Caco-2 (cell line): ENCODE data around the gene SORT1. TPM values are rescaled to one million over a fixed set of nuclear protein-coding genes. Genes with fewer than 3 reads are reported as not detected.

Experiments
- BruUV-seq: library from RNA; stranded (reverse); fragments of 400-500 nt; replicated peaks from 2 replicates; lab custom pipeline; 2021; lab: Mats Ljungman, UMichigan
- CTCF ChIA-PET: fragments of 300-600 bp; sonication (Branson Sonifier 250); formaldehyde crosslinking; loops from one replicate; lab custom pipeline; 2022; ENCODE audit warnings: antibody characterized with exemption; lab: Charles Lee
- POLR2A ChIA-PET: fragments of 300-600 bp; sonication (Branson Sonifier 250); formaldehyde crosslinking; loops from one replicate; lab custom pipeline; 2022; ENCODE audit warnings: antibody characterized with exemption; lab: Charles Lee
- DNase-seq, 2 experiments: peaks; one replicate each; pipeline versions ENCODE4 v3.0.0 to v3.0.0-alpha.2; 2020 to 2022
- H3K27me3 ChIP-seq: replicated peaks from 2 replicates; pipeline ENCODE4 v1.6.0; 2011; ENCODE audit warnings: low read length; ENCODE audit not compliant: control insufficient read depth, insufficient read depth
- H3K36me3 ChIP-seq: 2 replicates; pipeline ENCODE4 v1.5.1; 2011; ENCODE audit warnings: low read length; ENCODE audit not compliant: control insufficient read depth, insufficient read depth
- H3K4me1 ChIP-seq: fragments of 250-450 bp; sonication (Bioruptor Pico); 2 replicates; pipeline ENCODE4 v1.5.1; 2020; ENCODE audit warnings: mild to moderate bottlenecking
- H3K4me3 ChIP-seq: 2 replicates; pipeline ENCODE4 v1.5.1; 2011; ENCODE audit warnings: low read depth, mild to moderate bottlenecking, control low read depth, low read length
- H3K9me3 ChIP-seq: fragments of 250-450 bp; sonication (Bioruptor Pico); 2 replicates; pipeline ENCODE4 v1.5.1; 2020; ENCODE audit warnings: mild to moderate bottlenecking, moderate library complexity
- H3K27ac Mint-ChIP-seq: one replicate; pipeline ENCODE4 v1.8.0; 2022; ENCODE audit warnings: mixed read lengths; ENCODE audit not compliant: unreplicated experiment
- H3K27me3 Mint-ChIP-seq: one replicate; pipeline ENCODE4 v1.8.0; 2022; ENCODE audit warnings: mixed read lengths; ENCODE audit not compliant: insufficient read depth, unreplicated experiment
- H3K36me3 Mint-ChIP-seq: one replicate; pipeline ENCODE4 v1.8.0; 2022; ENCODE audit warnings: mild to moderate bottlenecking, mixed read lengths; ENCODE audit not compliant: insufficient read depth, unreplicated experiment
- H3K4me1 Mint-ChIP-seq: one replicate; pipeline ENCODE4 v1.8.0; 2022; ENCODE audit warnings: low read depth, mixed read lengths; ENCODE audit not compliant: unreplicated experiment
- H3K4me3 Mint-ChIP-seq: one replicate; pipeline ENCODE4 v1.8.0; 2022; ENCODE audit warnings: mild to moderate bottlenecking, moderate library complexity, mixed read lengths; ENCODE audit not compliant: unreplicated experiment
- H3K9me3 Mint-ChIP-seq: one replicate; pipeline ENCODE4 v1.8.0; 2022; ENCODE audit warnings: mixed read lengths; ENCODE audit not compliant: unreplicated experiment
- CTCF ChIP-seq, 2 experiments: fragments of 200-600 bp in 1 of 2; IDR thresholded peaks; 1 replicate in 1 of 2; 2 replicates in 1 of 2; pipeline versions ENCODE4 v1.5.1 to v1.8.0; 2011 to 2022; ENCODE audit warnings: antibody characterized with exemption in 1 of 2, control low read depth in 1 of 2, inconsistent platforms in 1 of 2, low read depth in 1 of 2, low read length in 1 of 2, mild to moderate bottlenecking in 1 of 2, moderate library complexity in 1 of 2; ENCODE audit not compliant: insufficient read depth in 1 of 2, severe bottlenecking in 1 of 2, unreplicated experiment in 1 of 2
- intact Hi-C: fragments of 100-400 bp; cut with micrococcal nuclease; formaldehyde crosslinking; loops from one replicate; pipeline ENCODE4 v1.10.0; 2022; ENCODE audit not compliant: unreplicated experiment
- total RNA-seq: library from RNA; stranded (reverse); gene quantifications from 2 replicates; pipeline ENCODE4 v1.2.3, GENCODE V29; 2022

The SORT1 gene
- total RNA-seq, 1 experiment from 2014 or later: 67.1 TPM

DNA sequence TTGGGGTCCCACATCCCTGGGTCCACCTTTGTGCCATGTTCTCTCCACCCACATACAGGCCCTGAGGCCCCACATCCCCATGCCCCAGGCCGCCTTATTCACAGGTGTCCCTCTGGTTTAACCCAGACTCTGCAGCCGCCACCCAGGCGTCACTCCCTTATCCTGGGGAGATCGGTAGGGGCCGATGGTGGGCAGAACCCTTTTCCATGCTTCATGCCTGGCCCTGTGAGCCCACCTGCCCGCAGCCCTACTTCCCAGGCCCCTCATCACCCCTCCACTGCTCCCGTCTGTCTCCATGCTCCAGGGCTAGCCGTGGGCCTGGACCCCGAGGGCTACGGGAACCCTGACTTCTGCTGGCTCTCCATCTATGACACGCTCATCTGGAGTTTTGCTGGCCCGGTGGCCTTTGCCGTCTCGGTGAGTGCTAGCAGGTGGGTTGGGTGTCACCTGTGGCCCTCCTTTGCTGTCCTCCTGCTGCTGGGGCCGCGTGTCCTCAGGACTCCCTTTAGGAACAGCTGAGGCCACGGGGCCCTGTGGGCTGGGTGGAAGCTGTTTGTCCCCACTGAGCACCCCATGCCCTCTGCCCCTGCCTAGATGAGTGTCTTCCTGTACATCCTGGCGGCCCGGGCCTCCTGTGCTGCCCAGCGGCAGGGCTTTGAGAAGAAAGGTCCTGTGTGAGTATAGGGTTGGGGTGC, 126.9 kb downstream of the SORT1 start:
- peaks cover 33% of the 10 kb centered on the region for H3K4me1 ChIP-seq
- Mint-ChIP-seq H3K9me3 (no peaks in the 10 kb centered on the region), H3K27me3 (no peaks in the 10 kb centered on the region), H3K4me3 (no peak overlapping the region), H3K4me1 (peaks cover 13% of the 10 kb centered on the region), H3K27ac (no peak overlapping the region), H3K36me3 (peaks cover 8% of the 10 kb centered on the region)
- CTCF ChIA-PET: no interaction called here
- TF ChIP-seq CTCF (IDR thresholded peaks at IDR 0.05; ENCODE audit: insufficient read depth in 1 of 2, low read depth in 1 of 2, low read length in 1 of 2, severe bottlenecking in 1 of 2, unreplicated experiment in 1 of 2): no peak
- intact Hi-C loops: no loop called here
- no peaks in the 10 kb centered on the region for H3K36me3 ChIP-seq
- no peak for DNase-seq
- no peaks in the 10 kb centered on the region for H3K27me3 ChIP-seq
- BruUV-seq: no TSS peak
- no peaks in the 10 kb centered on the region for H3K9me3 ChIP-seq
- H3K4me3 ChIP-seq: no peak overlapping the region
- POLR2A ChIA-PET: no interaction called here

- peaks cover 26% of the 10 kb centered on the region for H3K4me1 ChIP-seq
- no peak for TF ChIP-seq CTCF (IDR thresholded peaks at IDR 0.05; ENCODE audit: insufficient read depth in 1 of 2, low read depth in 1 of 2, low read length in 1 of 2, severe bottlenecking in 1 of 2, unreplicated experiment in 1 of 2)
- BruUV-seq: no TSS peak
- no peaks in the 10 kb centered on the region for H3K27me3 ChIP-seq
- DNase-seq: no peak
- Mint-ChIP-seq H3K27ac (no peak overlapping the region), H3K9me3 (no peaks in the 10 kb centered on the region), H3K36me3 (peaks cover 3% of the 10 kb centered on the region), H3K4me3 (no peak overlapping the region), H3K4me1 (peaks cover 7% of the 10 kb centered on the region), H3K27me3 (no peaks in the 10 kb centered on the region)
- H3K36me3 ChIP-seq: no peaks in the 10 kb centered on the region
- no peaks in the 10 kb centered on the region for H3K9me3 ChIP-seq
- intact Hi-C loops: loop anchor here (10.0 kb wide), 1 partner anchor 175 kb away; the partner anchor contains the start of gene TMEM167B
- ChIA-PET POLR2A (no interaction called here), CTCF (no interaction called here)
- no peak overlapping the region for H3K4me3 ChIP-seq
These were observed 127.6 kb downstream of the SORT1 start for GRCh38 chr1:109269981-109270622.

- ChIA-PET POLR2A (no interaction called here), CTCF (no interaction called here)
These were observed 128.3 kb downstream of the SORT1 start for GRCh38 chr1:109269212-109269980.

More at GRCh38 chr1:109269212-109269980, 128.3 kb downstream of the SORT1 start:
- Mint-ChIP-seq H3K4me1 (peaks cover 4% of the 10 kb centered on the region), H3K9me3 (no peaks in the 10 kb centered on the region), H3K27ac (no peak overlapping the region), H3K36me3 (no peaks in the 10 kb centered on the region), H3K4me3 (no peak overlapping the region), H3K27me3 (no peaks in the 10 kb centered on the region)
- DNase-seq: no peak
- Histone ChIP-seq H3K4me1 (peaks cover 21% of the 10 kb centered on the region), H3K27me3 (no peaks in the 10 kb centered on the region), H3K9me3 (no peaks in the 10 kb centered on the region), H3K36me3 (no peaks in the 10 kb centered on the region), H3K4me3 (no peak overlapping the region)
- intact Hi-C loops: loop anchor here (10.0 kb wide), 1 partner anchor 175 kb away; the partner anchor contains the start of gene TMEM167B
- no TSS peak for BruUV-seq
- TF ChIP-seq CTCF (IDR thresholded peaks at IDR 0.05; ENCODE audit: insufficient read depth in 1 of 2, low read depth in 1 of 2, low read length in 1 of 2, severe bottlenecking in 1 of 2, unreplicated experiment in 1 of 2): no peak
